WTC11 (cell line): ENCODE results near the gene PPP1R37. TPM values are rescaled to one million over a fixed set of nuclear protein-coding genes. Genes with fewer than 3 reads are reported as not detected.

Experiments
- ATAC-seq: fragments of 200-7000 bp; cut with Tn5 transposase; 2 replicates; pipeline ENCODE4 v1.10.0; 2021; ENCODE audit warnings: mild to moderate bottlenecking, moderate library complexity
- CTCF ChIA-PET: fragments of 300-600 bp; sonication (Branson Sonifier 250); formaldehyde crosslinking; loops from one replicate; lab custom pipeline; 2021; ENCODE audit warnings: antibody characterized with exemption; lab: Charles Lee
- POLR2A ChIA-PET: fragments of 350-600 bp; sonication (Branson Sonifier 250); formaldehyde crosslinking; loops from one replicate; lab custom pipeline; 2021; ENCODE audit warnings: antibody characterized with exemption; lab: Charles Lee
- DNase-seq: peaks from one replicate; pipeline ENCODE4 v3.0.0; 2021; ENCODE audit warnings: low spot score
- H3K27ac Mint-ChIP-seq: 2 replicates; pipeline ENCODE4 v1.8.0; 2021; ENCODE audit warnings: mixed read lengths
- H3K27me3 Mint-ChIP-seq: 2 replicates; pipeline ENCODE4 v1.8.0; 2021; ENCODE audit warnings: low read depth, mild to moderate bottlenecking, moderate library complexity, mixed read lengths
- H3K36me3 Mint-ChIP-seq: 2 replicates; pipeline ENCODE4 v1.8.0; 2021; ENCODE audit warnings: mixed read lengths
- H3K4me1 Mint-ChIP-seq: 2 replicates; pipeline ENCODE4 v1.8.0; 2022; ENCODE audit warnings: mixed read lengths
- H3K4me3 Mint-ChIP-seq: 2 replicates; pipeline ENCODE4 v1.8.0; 2021; ENCODE audit warnings: mild to moderate bottlenecking, moderate library complexity, mixed read lengths
- H3K9me3 Mint-ChIP-seq: 2 replicates; pipeline ENCODE4 v1.8.0; 2021; ENCODE audit warnings: mixed read lengths
- ATF6 ChIP-seq: sonication (generic); formaldehyde crosslinking; IDR thresholded peaks from 2 replicates; pipeline ENCODE4 v1.8.1; 2023; ENCODE audit warnings: mild to moderate bottlenecking, missing genetic modification reagents
- CDX4 ChIP-seq: fragments of 250-450 bp; sonication (Bioruptor Pico); IDR thresholded peaks from 2 replicates; pipeline ENCODE4 v1.9.0; 2021; ENCODE audit warnings: moderate library complexity, mild to moderate bottlenecking, inconsistent platforms, borderline replicate concordance
- CREB1 ChIP-seq: sonication (generic); formaldehyde crosslinking; IDR thresholded peaks from 2 replicates; pipeline ENCODE4 v1.8.0; 2023; ENCODE audit warnings: mild to moderate bottlenecking, missing genetic modification reagents
- E2F1 ChIP-seq: sonication (generic); formaldehyde crosslinking; IDR thresholded peaks from 2 replicates; pipeline ENCODE4 v1.8.0; 2022; ENCODE audit warnings: mild to moderate bottlenecking, missing genetic modification reagents
- ELF4 ChIP-seq: sonication (generic); formaldehyde crosslinking; IDR thresholded peaks from 2 replicates; pipeline ENCODE4 v1.8.1; 2022; ENCODE audit warnings: low read depth, mild to moderate bottlenecking, moderate library complexity, missing genetic modification reagents
- FOXJ3 ChIP-seq: sonication (generic); formaldehyde crosslinking; IDR thresholded peaks from 2 replicates; pipeline ENCODE4 v1.9.0; 2021; ENCODE audit warnings: missing genetic modification reagents, mild to moderate bottlenecking, borderline replicate concordance
- GABPB1 ChIP-seq: sonication (generic); formaldehyde crosslinking; IDR thresholded peaks from 2 replicates; pipeline ENCODE4 v1.8.1; 2023; ENCODE audit warnings: mild to moderate bottlenecking, missing genetic modification reagents
- JAZF1 ChIP-seq: fragments of 250-450 bp; sonication (Bioruptor Pico); IDR thresholded peaks from 2 replicates; pipeline ENCODE4 v1.9.0; 2021; ENCODE audit warnings: moderate library complexity, mild to moderate bottlenecking, inconsistent platforms
- KAT7 ChIP-seq: sonication (generic); formaldehyde crosslinking; IDR thresholded peaks from 2 replicates; pipeline ENCODE4 v1.8.1; 2023; ENCODE audit warnings: missing genetic modification reagents, mild to moderate bottlenecking, borderline replicate concordance
- MLX ChIP-seq: sonication (generic); formaldehyde crosslinking; IDR thresholded peaks from 2 replicates; pipeline ENCODE4 v1.8.1; 2023; ENCODE audit warnings: mild to moderate bottlenecking, missing genetic modification reagents, moderate library complexity
- SMAD4 ChIP-seq: sonication (generic); formaldehyde crosslinking; IDR thresholded peaks from 2 replicates; pipeline ENCODE4 v1.8.0; 2022; ENCODE audit warnings: mild to moderate bottlenecking, missing genetic modification reagents
- SOX15 ChIP-seq: fragments of 250-450 bp; sonication (Bioruptor Pico); IDR thresholded peaks from 2 replicates; pipeline ENCODE4 v1.9.0; 2021; ENCODE audit warnings: mild to moderate bottlenecking
- STAT6 ChIP-seq: sonication (generic); formaldehyde crosslinking; conservative IDR thresholded peaks from 2 replicates; pipeline ENCODE4 v1.8.1; 2023; ENCODE audit warnings: mild to moderate bottlenecking, low read depth, missing genetic modification reagents, moderate library complexity
- ZNF425 ChIP-seq: fragments of 250-450 bp; sonication (Bioruptor Pico); conservative IDR thresholded peaks from 2 replicates; pipeline ENCODE4 v1.9.0; 2021; ENCODE audit warnings: mild to moderate bottlenecking
- ZNF512 ChIP-seq: sonication (generic); formaldehyde crosslinking; IDR thresholded peaks from 2 replicates; pipeline ENCODE4 v1.8.1; 2022; ENCODE audit warnings: missing genetic modification reagents, borderline replicate concordance
- total RNA-seq: library from RNA; stranded (reverse); gene quantifications from 3 replicates; pipeline ENCODE4 v1.2.3, GENCODE V29; 2021

Gene PPP1R37
- total RNA-seq, 1 experiment from 2014 or later: 35.4 TPM

GRCh38 chr19:45110851-45111266, 17.9 kb downstream of the PPP1R37 start (continued):
- TF ChIP-seq ATF6: no peak
- TF ChIP-seq ZNF512 (CRISPR knock-in tag): no peak
- no peak for TF ChIP-seq ZNF425 (CRISPR knock-in tag)
- no peak for TF ChIP-seq MLX

- ATAC-seq (peak; percentile 36; the same call in 1 of the 2 replicates), DNase-seq (no peak)
- H3K27ac Mint-ChIP-seq: peak overlapping the region; percentile 44
- no peaks in the 10 kb centered on the region for H3K27me3 Mint-ChIP-seq
- H3K4me3 Mint-ChIP-seq: no peak overlapping the region
- CTCF ChIA-PET: interaction anchor here (0.6 to 2.6 kb wide), 19 partner anchors 10 to 138 kb away, joined by 3 to 17 read pairs (median 4); partner anchors contain the start of genes CLASRP, PPP1R37 and TRAPPC6A
- POLR2A ChIA-PET: interaction anchor here (0.9 kb wide), 1 partner anchor 21 kb away, joined by 4 read pairs; no protein-coding TSS in a partner anchor
- H3K9me3 Mint-ChIP-seq: no peaks in the 10 kb centered on the region
- TF ChIP-seq ATF6 (no peak), GABPB1 (no peak), JAZF1 (CRISPR knock-in tag) (no peak), FOXJ3 (CRISPR knock-in tag) (no peak), SMAD4 (CRISPR knock-in tag) (no peak), SOX15 (no peak), CDX4 (no peak), E2F1 (no peak), STAT6 (CRISPR knock-in tag) (no peak), ELF4 (CRISPR knock-in tag) (no peak), CREB1 (CRISPR knock-in tag) (no peak), KAT7 (CRISPR knock-in tag) (no peak), MLX (no peak)
- no peaks in the 10 kb centered on the region for H3K36me3 Mint-ChIP-seq
- peaks cover 10% of the 10 kb centered on the region; the same call in 1 of the 2 replicates for H3K4me1 Mint-ChIP-seq
These were observed 19.3 kb downstream of the PPP1R37 start for GRCh38 chr19:45112111-45112827.
